SU-DHL-6 (cell line): ENCODE measurements around the gene HOXB6.

Experiments used
- H2AFZ ChIP-seq: fragments of 200-600 bp; sonication (generic); 2 replicates; pipeline ENCODE4 v1.6.1; 2014; ENCODE audit warnings: low read depth, mild to moderate bottlenecking, moderate library complexity, mixed read lengths, antibody characterized with exemption, low read length; ENCODE audit not compliant: severe bottlenecking
- H3F3A ChIP-seq: fragments of 200-600 bp; shearing (Covaris generic); 2 replicates; pipeline ENCODE4 v1.6.0; 2016; ENCODE audit warnings: antibody characterized with exemption, mild to moderate bottlenecking; ENCODE audit not compliant: insufficient read depth
- H3K27ac ChIP-seq: fragments of 200-600 bp; sonication (generic); 2 replicates; pipeline ENCODE4 v1.5.1; 2016; ENCODE audit warnings: low read depth, mild to moderate bottlenecking, low read length, moderate library complexity, mixed read lengths
- H3K27me3 ChIP-seq: fragments of 200-600 bp; sonication (generic), shearing (Covaris generic); 2 replicates; pipeline ENCODE4 v1.6.0; 2014; ENCODE audit warnings: mild to moderate bottlenecking, low read length
- H3K36me3 ChIP-seq: fragments of 200-600 bp; sonication (generic); 2 replicates; pipeline ENCODE4 v1.6.1; 2014; ENCODE audit warnings: mild to moderate bottlenecking, low read length, mixed read lengths
- H3K4me2 ChIP-seq: fragments of 300-600, 200-600 bp; shearing (Covaris generic), sonication (generic); 2 replicates; pipeline ENCODE4 v1.6.0; 2014; ENCODE audit warnings: low read length, low read depth, mild to moderate bottlenecking; ENCODE audit not compliant: poor library complexity, severe bottlenecking
- H3K4me3 ChIP-seq: fragments of 200-600 bp; sonication (generic); 2 replicates; pipeline ENCODE4 v1.5.1; 2014; ENCODE audit warnings: antibody characterized with exemption, low read length, mild to moderate bottlenecking, mixed read lengths; ENCODE audit not compliant: insufficient read depth, poor library complexity, severe bottlenecking
- H3K79me2 ChIP-seq: fragments of 200-600 bp; sonication (generic); 2 replicates; pipeline ENCODE4 v1.6.1; 2014; ENCODE audit warnings: mild to moderate bottlenecking, low read length, moderate library complexity; ENCODE audit not compliant: insufficient read depth
- H3K9ac ChIP-seq: fragments of 200-600 bp; sonication (generic); 2 replicates; pipeline ENCODE4 v1.7.0; 2014; ENCODE audit warnings: mild to moderate bottlenecking, low read length
- H3K9me2 ChIP-seq: fragments of 200-600 bp; sonication (generic); replicated peaks from 2 replicates; pipeline ENCODE4 v1.6.1; 2014; ENCODE audit warnings: low read length; ENCODE audit not compliant: insufficient read depth
- H3K9me3 ChIP-seq: fragments of 200-600 bp; sonication (generic); 2 replicates; pipeline ENCODE4 v1.6.1; 2014; ENCODE audit warnings: low read length, mixed read lengths; ENCODE audit not compliant: insufficient read depth
- H4K20me1 ChIP-seq: fragments of 200-600 bp; sonication (generic); 2 replicates; pipeline ENCODE4 v1.6.1; 2014; ENCODE audit warnings: low read depth, mild to moderate bottlenecking, antibody characterized with exemption, low read length, moderate library complexity, mixed read lengths
- CTCF ChIP-seq: fragments of 200-600 bp; sonication (generic); IDR thresholded peaks from one replicate; pipeline ENCODE4 v1.5.1; 2017; ENCODE audit warnings: antibody characterized with exemption, mild to moderate bottlenecking, low read length, moderate library complexity; ENCODE audit not compliant: insufficient read depth, poor library complexity, severe bottlenecking
- EZH2phosphoT487 ChIP-seq: fragments of 200-600 bp; sonication (generic), shearing (Covaris generic); conservative IDR thresholded peaks from 2 replicates; pipeline ENCODE4 v1.6.1; 2018; ENCODE audit warnings: mild to moderate bottlenecking, antibody characterized with exemption, low read length, moderate library complexity, mixed read lengths

The HOXB6 gene

GRCh38 chr17:48570325-48571023 is 34.3 kb downstream of the HOXB6 start:
- TF ChIP-seq EZH2phosphoT487, result no peak
- TF ChIP-seq CTCF, result no peak
- no peak overlapping the region for H3K4me2 ChIP-seq
- no peak overlapping the region for H3K9ac ChIP-seq
- no peaks in the 10 kb centered on the region for H3K9me3 ChIP-seq
- H2AFZ ChIP-seq, result no peak overlapping the region
- no peaks in the 10 kb centered on the region for H3K9me2 ChIP-seq
- H3K27ac ChIP-seq, result no peak overlapping the region
- H3K79me2 ChIP-seq, result no peaks in the 10 kb centered on the region
- no peaks in the 10 kb centered on the region for H3K27me3 ChIP-seq
- no peaks in the 10 kb centered on the region for H3K36me3 ChIP-seq
- H4K20me1 ChIP-seq, result no peaks in the 10 kb centered on the region
- no peak overlapping the region for H3K4me3 ChIP-seq
- no peaks in the 10 kb centered on the region for H3F3A ChIP-seq

GRCh38 chr17:48569674-48570324 is 35.0 kb downstream of the HOXB6 start:
- Histone ChIP-seq H3K27ac (no peak overlapping the region), H3K4me3 (no peak overlapping the region), H3K79me2 (no peaks in the 10 kb centered on the region), H3K9me2 (no peaks in the 10 kb centered on the region), H2AFZ (no peak overlapping the region), H3F3A (no peaks in the 10 kb centered on the region), H3K4me2 (no peak overlapping the region), H3K9me3 (no peaks in the 10 kb centered on the region), H3K27me3 (no peaks in the 10 kb centered on the region), H3K36me3 (no peaks in the 10 kb centered on the region), H3K9ac (no peak overlapping the region), H4K20me1 (no peaks in the 10 kb centered on the region)
- TF ChIP-seq EZH2phosphoT487 (no peak), CTCF (no peak)

GRCh38 chr17:48569240-48569582 is 35.6 kb downstream of the HOXB6 start:
- Histone ChIP-seq H3K36me3 (no peaks in the 10 kb centered on the region), H2AFZ (no peak overlapping the region), H3K79me2 (no peaks in the 10 kb centered on the region), H3K27ac (no peak overlapping the region), H3K9ac (no peak overlapping the region), H3K4me3 (no peak overlapping the region), H3F3A (no peaks in the 10 kb centered on the region), H4K20me1 (no peaks in the 10 kb centered on the region), H3K9me2 (no peaks in the 10 kb centered on the region), H3K9me3 (no peaks in the 10 kb centered on the region), H3K4me2 (no peak overlapping the region), H3K27me3 (no peaks in the 10 kb centered on the region)
- TF ChIP-seq EZH2phosphoT487 (no peak), CTCF (no peak)
